HFFc6 (cell line): ENCODE data around the gene DESI2. TPM values are rescaled to one million over a fixed set of nuclear protein-coding genes. Genes with fewer than 3 reads are reported as not detected.
"Not testable (repeated sequence)": the region's sequence is repeated elsewhere in the genome, so short reads cannot be mapped to it uniquely, and the experiment has no call there.

Experiments used
- DNase-seq: peaks from one replicate; pipeline ENCODE4 v3.0.0-alpha.2; 2018
- H3K27ac Mint-ChIP-seq: 2 replicates; pipeline ENCODE4 v1.8.0; 2020; ENCODE audit warnings: mild to moderate bottlenecking, mixed read lengths
- H3K27me3 Mint-ChIP-seq: 2 replicates; pipeline ENCODE4 v1.8.0; 2021; ENCODE audit warnings: mild to moderate bottlenecking, moderate library complexity, mixed read lengths; ENCODE audit not compliant: insufficient read depth
- H3K36me3 Mint-ChIP-seq: 2 replicates; pipeline ENCODE4 v1.8.0; 2021; ENCODE audit warnings: low read depth, mixed read lengths
- H3K4me1 Mint-ChIP-seq: 2 replicates; pipeline ENCODE4 v1.8.0; 2020; ENCODE audit warnings: low read depth, mixed read lengths
- H3K4me3 Mint-ChIP-seq: 2 replicates; pipeline ENCODE4 v1.8.0; 2020; ENCODE audit warnings: mild to moderate bottlenecking, moderate library complexity, mixed read lengths
- H3K9me3 Mint-ChIP-seq: 2 replicates; pipeline ENCODE4 v1.8.0; 2020; ENCODE audit warnings: mild to moderate bottlenecking, mixed read lengths
- total RNA-seq, 6 experiments: library from RNA; stranded (reverse); fragmentation: NEBNext Ultra II Directional; extraction: Animal tissue kit (Norgen Biotek cat#: 25700); gene quantifications; 2 replicates in 1 of 6; 3 replicates in 5 of 6; pipeline ENCODE4 v1.2.3, GENCODE V29; 2021
- TF ChIP-seq, protein P1 (sequence below): fragments of 200-600 bp; sonication (generic); IDR thresholded peaks from 2 replicates; pipeline ENCODE4 v1.5.0; 2021; ENCODE audit warnings: antibody characterized with exemption, mild to moderate bottlenecking

DESI2 gene
- total RNA-seq, 6 experiments from 2014 or later = 23.5 to 32.3 (median 28.0) TPM

DNA sequence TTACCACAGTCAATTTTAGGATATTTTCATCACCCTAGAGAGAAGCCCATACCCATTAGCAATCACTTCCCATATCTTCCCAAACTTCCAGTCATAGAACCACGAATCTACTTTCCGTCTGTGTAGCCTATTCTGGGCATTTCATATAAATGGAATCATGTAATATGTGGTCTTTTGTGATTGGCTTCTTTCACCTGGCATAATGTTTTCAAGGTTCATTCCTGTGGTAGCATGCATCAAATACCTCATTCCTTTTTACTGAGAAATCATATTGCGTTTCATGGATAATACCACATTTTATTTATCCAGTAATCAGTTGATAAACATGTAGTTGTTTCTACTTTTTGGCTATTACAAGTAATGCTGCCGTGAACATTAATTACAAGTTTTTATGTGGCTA, 21.5 kb downstream of the DESI2 start:
- Mint-ChIP-seq H3K27ac (no peak overlapping the region), H3K9me3 (no peaks in the 10 kb centered on the region), H3K36me3 (peaks cover 7% of the 10 kb centered on the region), H3K4me3 (no peak overlapping the region), H3K27me3 (no peaks in the 10 kb centered on the region), H3K4me1 (peaks cover 37% of the 10 kb centered on the region)
- TF ChIP-seq, protein P1, sequence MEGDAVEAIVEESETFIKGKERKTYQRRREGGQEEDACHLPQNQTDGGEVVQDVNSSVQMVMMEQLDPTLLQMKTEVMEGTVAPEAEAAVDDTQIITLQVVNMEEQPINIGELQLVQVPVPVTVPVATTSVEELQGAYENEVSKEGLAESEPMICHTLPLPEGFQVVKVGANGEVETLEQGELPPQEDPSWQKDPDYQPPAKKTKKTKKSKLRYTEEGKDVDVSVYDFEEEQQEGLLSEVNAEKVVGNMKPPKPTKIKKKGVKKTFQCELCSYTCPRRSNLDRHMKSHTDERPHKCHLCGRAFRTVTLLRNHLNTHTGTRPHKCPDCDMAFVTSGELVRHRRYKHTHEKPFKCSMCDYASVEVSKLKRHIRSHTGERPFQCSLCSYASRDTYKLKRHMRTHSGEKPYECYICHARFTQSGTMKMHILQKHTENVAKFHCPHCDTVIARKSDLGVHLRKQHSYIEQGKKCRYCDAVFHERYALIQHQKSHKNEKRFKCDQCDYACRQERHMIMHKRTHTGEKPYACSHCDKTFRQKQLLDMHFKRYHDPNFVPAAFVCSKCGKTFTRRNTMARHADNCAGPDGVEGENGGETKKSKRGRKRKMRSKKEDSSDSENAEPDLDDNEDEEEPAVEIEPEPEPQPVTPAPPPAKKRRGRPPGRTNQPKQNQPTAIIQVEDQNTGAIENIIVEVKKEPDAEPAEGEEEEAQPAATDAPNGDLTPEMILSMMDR = no peak
- DNase-seq = no peak

DNA sequence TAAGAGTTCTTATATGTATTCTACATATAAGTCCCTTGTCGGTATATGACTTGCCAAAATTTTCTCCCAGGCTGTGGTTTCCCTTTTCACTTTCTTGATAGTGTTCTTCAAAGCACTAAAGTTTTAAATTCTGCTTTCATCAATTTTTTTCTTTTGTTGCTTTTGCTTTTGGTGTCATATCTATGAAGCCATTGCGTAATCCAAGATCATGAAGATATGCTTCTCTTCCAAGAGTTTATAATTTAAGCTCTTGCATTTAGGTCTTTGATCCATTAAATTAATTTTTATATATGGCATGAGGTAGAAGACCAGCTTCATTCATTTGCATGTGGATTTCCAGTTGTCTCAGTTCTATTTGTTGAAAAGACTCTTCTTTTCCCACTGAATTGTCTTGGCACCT, 22.2 kb downstream of the DESI2 start:
- Mint-ChIP-seq H3K27ac (no peak overlapping the region), H3K4me1 (peaks cover 37% of the 10 kb centered on the region), H3K9me3 (no peaks in the 10 kb centered on the region), H3K4me3 (no peak overlapping the region), H3K36me3 (peaks cover 7% of the 10 kb centered on the region), H3K27me3 (no peaks in the 10 kb centered on the region)
- DNase-seq = no peak
- TF ChIP-seq, protein P1 = no peak

DNA sequence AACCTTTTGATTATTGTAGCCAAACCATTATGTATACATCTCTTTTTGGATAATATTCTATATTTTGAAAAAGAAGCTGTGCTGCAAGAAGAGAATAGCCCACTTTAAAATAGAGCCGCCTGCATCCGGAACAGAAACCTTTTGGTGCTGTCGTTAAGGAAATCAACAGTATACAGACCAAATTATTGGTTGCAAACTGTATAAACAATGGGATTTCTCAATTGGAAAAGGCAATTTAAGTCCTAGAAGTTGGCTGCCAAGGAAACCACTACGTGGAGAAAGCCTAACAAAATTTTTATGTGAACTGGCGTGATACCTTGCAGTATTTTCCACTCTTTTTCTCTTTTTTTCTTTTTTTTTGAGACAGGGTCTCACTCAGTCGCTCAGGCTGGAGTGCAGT, 25.8 kb downstream of the DESI2 start:
- no peak for DNase-seq
- Mint-ChIP-seq H3K27me3 (no peaks in the 10 kb centered on the region), H3K27ac (no peak overlapping the region), H3K4me1 (peaks cover 26% of the 10 kb centered on the region), H3K4me3 (no peak overlapping the region), H3K36me3 (peaks cover 23% of the 10 kb centered on the region), H3K9me3 (0 out of 2 replicates have a peak, but pooled peaks cover 3% of the 10 kb centered on the region)
- TF ChIP-seq, protein P1 = no peak

DNA sequence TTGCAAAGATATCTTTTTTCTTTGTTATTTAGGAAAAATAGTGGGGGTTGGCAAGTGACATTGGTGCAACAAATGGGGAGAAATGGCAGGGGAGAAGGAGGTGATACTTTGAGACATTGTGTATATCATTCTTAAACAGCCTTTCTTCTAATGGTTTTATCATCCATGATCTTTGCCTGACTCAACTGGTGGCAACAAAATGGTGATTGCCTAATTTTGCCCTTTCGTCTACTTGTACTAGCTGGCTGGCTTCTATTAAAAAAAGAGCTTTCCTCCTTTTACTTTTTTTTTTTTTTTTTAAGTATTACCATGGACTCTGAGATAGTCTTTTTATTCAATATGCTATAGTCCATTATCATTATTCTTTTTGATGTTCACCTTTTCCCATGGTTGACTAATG, 27.7 kb downstream of the DESI2 start:
- H3K4me1 Mint-ChIP-seq = peaks cover 9% of the 10 kb centered on the region; the same call in 1 of the 2 replicates
- DNase-seq = no peak
- no peak overlapping the region for H3K27ac Mint-ChIP-seq
- no peak overlapping the region for H3K4me3 Mint-ChIP-seq
- H3K36me3 Mint-ChIP-seq = peaks cover 23% of the 10 kb centered on the region
- peaks cover under 1% of the 10 kb centered on the region; the same call in 1 of the 2 replicates for H3K27me3 Mint-ChIP-seq
- 0 out of 2 replicates have a peak, but pooled peaks cover 3% of the 10 kb centered on the region for H3K9me3 Mint-ChIP-seq
- TF ChIP-seq, protein P1 = no peak

DNA sequence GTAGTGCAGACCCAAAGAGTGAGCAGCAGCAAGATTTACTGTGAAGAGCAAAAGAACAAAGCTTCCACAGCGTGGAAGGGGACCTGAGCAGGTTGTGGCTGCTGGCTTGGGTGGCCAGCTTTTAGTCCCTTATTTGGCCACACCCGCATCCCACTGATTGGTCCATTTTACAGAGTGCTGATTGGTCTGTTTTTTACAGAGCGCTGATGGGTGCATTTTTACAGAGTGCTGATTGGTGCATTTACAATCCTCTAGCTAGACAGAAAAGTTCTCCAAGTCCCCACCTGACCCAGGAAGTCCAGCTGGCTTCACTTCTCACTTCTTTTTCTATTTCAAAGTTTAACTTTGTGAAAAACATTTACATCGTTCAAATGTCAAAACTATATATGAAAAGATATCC, 29.2 kb downstream of the DESI2 start:
- H3K4me1 Mint-ChIP-seq, H3K27ac Mint-ChIP-seq, H3K9me3 Mint-ChIP-seq, H3K4me3 Mint-ChIP-seq, DNase-seq, H3K27me3 Mint-ChIP-seq: not testable (repeated sequence)
- H3K36me3 Mint-ChIP-seq = peaks cover 23% of the 10 kb centered on the region

DNA sequence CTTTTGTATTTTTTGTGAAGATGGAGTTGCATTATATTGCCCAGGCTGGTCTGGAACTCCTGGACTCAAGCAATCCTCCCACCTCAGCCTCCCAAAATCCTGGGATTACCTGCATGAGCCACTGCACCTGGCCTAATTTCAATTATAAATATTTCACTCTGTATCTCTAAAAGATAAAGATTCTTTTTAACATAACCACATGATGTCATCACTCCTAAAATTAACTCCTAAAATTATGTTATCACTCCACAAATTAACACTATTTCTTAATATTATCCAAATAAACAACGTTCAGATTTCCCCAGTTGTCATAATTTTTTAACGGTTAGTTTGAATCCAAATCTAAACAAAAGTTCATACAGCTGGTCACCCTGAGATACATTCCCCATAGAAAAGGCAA, 43.0 kb downstream of the DESI2 start:
- peaks cover 46% of the 10 kb centered on the region for H3K36me3 Mint-ChIP-seq
- H3K27me3 Mint-ChIP-seq = no peaks in the 10 kb centered on the region
- no peaks in the 10 kb centered on the region for H3K4me1 Mint-ChIP-seq
- DNase-seq = no peak
- TF ChIP-seq, protein P1 = no peak
- no peaks in the 10 kb centered on the region for H3K9me3 Mint-ChIP-seq
- no peak overlapping the region for H3K27ac Mint-ChIP-seq
- H3K4me3 Mint-ChIP-seq = no peak overlapping the region
